PC-3 (cell line): ENCODE results near the gene ZNF516.

ENCODE experiments used
- CTCF ChIP-seq: fragments of 300-600 bp; sonication (generic); conservative IDR thresholded peaks from 2 replicates; pipeline ENCODE4 v1.5.1; 2017; ENCODE audit warnings: antibody characterized with exemption, low read depth, mild to moderate bottlenecking, low read length
- EZH2 ChIP-seq: fragments of 300-600 bp; sonication (generic); IDR thresholded peaks from one replicate; pipeline ENCODE4 v1.6.1; 2017; ENCODE audit warnings: antibody characterized with exemption, mild to moderate bottlenecking, low read length; ENCODE audit not compliant: unreplicated experiment

DNA sequence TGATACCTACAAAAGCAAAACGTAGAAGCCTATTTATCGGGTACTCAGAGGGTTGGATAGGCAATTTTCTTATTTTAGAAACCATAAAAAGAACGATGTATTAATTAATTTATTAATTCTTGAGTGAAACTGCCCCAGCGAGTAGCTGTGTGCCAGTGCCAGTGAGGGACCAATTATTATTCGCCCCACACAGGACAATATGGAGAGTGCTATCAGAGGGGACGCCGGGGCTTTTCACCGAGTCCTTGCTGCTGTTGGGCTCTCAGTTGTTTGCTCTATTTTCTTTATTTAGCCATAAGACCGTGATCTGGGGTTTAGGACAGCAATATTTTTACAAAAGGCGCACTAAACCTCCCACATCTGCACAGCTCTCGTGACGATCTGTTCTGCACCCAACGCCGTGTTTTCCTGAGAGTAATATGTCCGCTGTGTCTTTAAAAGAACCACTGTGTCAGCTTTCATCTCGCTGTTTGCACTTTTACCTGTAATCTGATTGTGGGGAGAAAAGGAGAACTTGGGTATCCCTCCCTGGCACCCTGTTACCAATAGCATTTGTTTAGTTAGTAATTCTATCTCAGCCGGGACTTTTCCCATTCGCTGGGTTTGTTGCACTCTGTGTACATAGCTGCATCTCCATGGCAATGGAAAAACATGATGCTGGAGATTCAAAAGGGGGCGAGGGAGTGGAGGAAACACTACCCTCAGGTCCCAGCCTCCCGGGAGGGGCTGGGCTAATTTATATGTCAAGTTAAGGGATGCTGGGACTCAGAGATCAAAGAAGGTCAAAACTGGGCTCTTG lies 30.1 kb upstream of the ZNF516 start:
- TF ChIP-seq CTCF (no peak), EZH2 (no peak)
